NOMO-1 (cell line): ENCODE measurements around the gene OR11H7.
"Not testable (repeated sequence)": the region's sequence is repeated elsewhere in the genome, so short reads cannot be mapped to it uniquely, and the experiment has no call there.

Source experiments
- DNase-seq, 2 experiments: peaks; one replicate each; lab custom pipeline; 2025; ENCODE audit not compliant: unreplicated experiment in 2 of 2; lab: John Stamatoyannopoulos, UW

Gene OR11H7

DNA sequence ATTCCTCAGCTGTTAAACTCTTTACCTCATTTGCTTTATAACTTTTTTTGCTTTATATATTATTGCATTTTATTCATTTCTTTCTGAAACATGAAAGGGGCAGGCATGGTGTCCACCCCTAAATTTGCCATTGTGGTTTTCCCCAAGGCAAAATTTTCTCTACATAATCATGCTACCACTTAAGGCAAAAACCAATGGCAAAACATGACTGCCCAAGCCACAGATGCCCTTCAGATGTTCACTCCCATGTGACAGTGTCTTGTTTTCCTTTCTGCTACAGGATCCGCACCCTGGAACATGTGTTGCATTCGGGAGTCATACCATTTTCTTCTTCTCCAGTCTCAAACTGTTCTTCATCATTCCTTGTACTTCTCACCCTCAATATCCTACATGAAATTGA is 48.6 kb downstream of the OR11H7 start:
- no peak for DNase-seq

DNA sequence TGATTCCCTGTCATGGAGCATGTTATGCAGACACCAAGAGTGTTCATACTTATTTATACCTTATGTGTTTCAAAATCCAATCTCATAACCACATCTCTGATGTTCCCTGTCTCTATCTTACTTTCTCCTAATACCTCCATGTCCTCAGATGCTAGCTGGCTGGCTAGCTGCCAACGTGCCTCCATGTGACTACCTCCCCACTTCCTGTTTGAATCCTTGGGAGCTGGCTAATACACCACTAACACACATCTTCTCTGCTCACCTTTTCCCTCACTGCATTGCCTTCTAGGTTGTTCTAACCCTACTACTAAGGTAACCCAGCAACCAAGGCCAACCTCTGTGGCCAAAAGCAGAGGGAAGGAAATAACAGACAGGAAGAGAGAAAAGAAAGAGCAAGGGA is 49.6 kb downstream of the OR11H7 start:
- no peak for DNase-seq

GRCh38 chr14:20280265-20280664 is 51.5 kb downstream of the OR11H7 start:
- DNase-seq = not testable (repeated sequence)
